Panc1 (cell line): Measurements from ENCODE around the gene TMEFF1. TPM values are rescaled to one million over a fixed set of nuclear protein-coding genes. Genes with fewer than 3 reads are reported as not detected.

Experiments
- ATAC-seq: fragments of 200-7000 bp; cut with Tn5 transposase; 2 replicates; pipeline ENCODE4 v1.9.1; 2020; ENCODE audit warnings: mild to moderate bottlenecking, moderate library complexity
- BruUV-seq: library from RNA; stranded (reverse); fragments of 400-500 nt; replicated peaks from 2 replicates; lab custom pipeline; 2021; lab: Mats Ljungman, UMichigan
- CTCF ChIA-PET: fragments of 300-600 bp; sonication (Branson Sonifier 250); formaldehyde crosslinking; loops from one replicate; lab custom pipeline; 2022; ENCODE audit warnings: antibody characterized with exemption; lab: Charles Lee
- POLR2A ChIA-PET: fragments of 300-600 bp; sonication (Branson Sonifier 250); formaldehyde crosslinking; loops from one replicate; lab custom pipeline; 2022; ENCODE audit warnings: antibody characterized with exemption; lab: Charles Lee
- DNase-seq: peaks from one replicate; pipeline ENCODE4 v3.0.0-alpha.2; 2010; ENCODE audit warnings: low read depth, low spot score
- H3K27ac ChIP-seq: 2 replicates; pipeline ENCODE4 v1.5.1; 2011; ENCODE audit warnings: mild to moderate bottlenecking, low read length, inconsistent platforms
- H3K27me3 ChIP-seq: fragments of 200-500 bp; sonication (Bioruptor generic); 2 replicates; pipeline ENCODE4 v1.6.0; 2014; ENCODE audit warnings: low read length, inconsistent platforms; ENCODE audit not compliant: control insufficient read depth, insufficient read depth
- H3K36me3 ChIP-seq: fragments of 200-500 bp; sonication (Bioruptor generic); 2 replicates; pipeline ENCODE4 v1.5.1; 2014; ENCODE audit warnings: inconsistent platforms, mild to moderate bottlenecking, low read length, moderate library complexity; ENCODE audit not compliant: control insufficient read depth, insufficient read depth
- H3K4me1 ChIP-seq: 2 replicates; pipeline ENCODE4 v1.5.1; 2011; ENCODE audit warnings: inconsistent platforms, mild to moderate bottlenecking, low read length, moderate library complexity; ENCODE audit not compliant: control insufficient read depth, insufficient read depth
- H3K4me3 ChIP-seq, 2 experiments: 2 replicates each; pipeline ENCODE4 v1.5.1; 2011 to 2012; ENCODE audit warnings: low read depth in 2 of 2, low read length in 2 of 2, mild to moderate bottlenecking in 2 of 2, inconsistent platforms in 1 of 2, moderate library complexity in 1 of 2
- H3K9me3 ChIP-seq: fragments of 200-500 bp; sonication (Bioruptor generic); 2 replicates; pipeline ENCODE4 v1.5.1; 2014; ENCODE audit warnings: low read depth, mild to moderate bottlenecking, inconsistent platforms, low read length, moderate library complexity; ENCODE audit not compliant: control insufficient read depth, insufficient read depth
- POLR2AphosphoS5 ChIP-seq: IDR thresholded peaks from 2 replicates; pipeline ENCODE4 v1.6.1; 2012; ENCODE audit warnings: mild to moderate bottlenecking, low read depth, low read length, moderate library complexity
- REST ChIP-seq, 2 experiments: IDR thresholded peaks; 2 replicates each; pipeline ENCODE4 v1.6.1; 2011 to 2012; ENCODE audit warnings: low read depth in 2 of 2, control low read depth in 1 of 2, low read length in 1 of 2, mild to moderate bottlenecking in 1 of 2, moderate library complexity in 1 of 2; ENCODE audit not compliant: insufficient read depth in 1 of 2
- SIN3A ChIP-seq: IDR thresholded peaks from 2 replicates; pipeline ENCODE4 v1.6.1; 2012; ENCODE audit warnings: low read depth, mild to moderate bottlenecking, low read length, moderate library complexity, borderline replicate concordance; ENCODE audit not compliant: insufficient read depth
- TCF7L2 ChIP-seq: IDR thresholded peaks from 2 replicates; pipeline ENCODE4 v1.6.1; 2011; ENCODE audit warnings: mild to moderate bottlenecking, low read depth, low read length, inconsistent platforms
- in situ Hi-C: cut with HindIII; loops from 2 replicates; pipeline ENCODE4 v1.10.0; 2016; ENCODE audit warnings: low sequenced_read_pairs, low pct_unique_long_range_greater_than_20kb
- intact Hi-C: fragments of 100-400 bp; cut with micrococcal nuclease; formaldehyde crosslinking; loops from one replicate; pipeline ENCODE4 v1.10.0; 2022; ENCODE audit not compliant: unreplicated experiment
- total RNA-seq: library from RNA; stranded (reverse); gene quantifications from one replicate; pipeline ENCODE4 v1.2.1, GENCODE V29; 2021; ENCODE audit not compliant: unreplicated experiment
- TF ChIP-seq, protein P1 (sequence below): fragments of 450-650 bp; IDR thresholded peaks from 2 replicates; pipeline ENCODE4 v1.5.1; 2017; ENCODE audit warnings: mild to moderate bottlenecking

Gene TMEFF1
- total RNA-seq, 1 experiment from 2014 or later: 2.2 TPM

DNA sequence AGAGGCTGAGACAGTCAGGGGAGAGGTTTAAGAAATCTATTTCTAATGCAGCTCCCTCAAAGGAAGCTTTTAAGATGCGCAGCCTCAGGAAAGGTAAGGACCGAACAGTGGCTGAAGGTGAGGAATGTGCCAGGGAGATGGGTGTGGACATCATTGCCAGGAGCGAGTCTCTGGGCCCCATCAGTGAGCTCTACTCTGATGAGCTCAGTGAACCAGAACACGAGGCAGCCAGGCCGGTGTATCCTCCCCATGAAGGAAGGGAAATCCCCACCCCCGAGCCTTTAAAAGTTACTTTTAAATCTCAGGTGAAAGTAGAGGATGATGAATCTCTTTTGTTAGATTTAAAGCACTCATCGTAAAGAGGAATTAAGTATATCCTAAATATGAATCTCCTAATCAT is 113.1 kb downstream of the TMEFF1 start:
- Histone ChIP-seq H3K27me3 (no peaks in the 10 kb centered on the region), H3K4me3 (no peak overlapping the region), H3K27ac (no peak overlapping the region), H3K9me3 (no peaks in the 10 kb centered on the region), H3K4me1 (no peaks in the 10 kb centered on the region), H3K36me3 (no peaks in the 10 kb centered on the region)
- in situ Hi-C loops: no loop called here
- no peak for DNase-seq
- intact Hi-C loops: no loop called here
- ATAC-seq: no peak
- ChIA-PET POLR2A (no interaction called here), CTCF (no interaction called here)
- TF ChIP-seq, protein P1, sequence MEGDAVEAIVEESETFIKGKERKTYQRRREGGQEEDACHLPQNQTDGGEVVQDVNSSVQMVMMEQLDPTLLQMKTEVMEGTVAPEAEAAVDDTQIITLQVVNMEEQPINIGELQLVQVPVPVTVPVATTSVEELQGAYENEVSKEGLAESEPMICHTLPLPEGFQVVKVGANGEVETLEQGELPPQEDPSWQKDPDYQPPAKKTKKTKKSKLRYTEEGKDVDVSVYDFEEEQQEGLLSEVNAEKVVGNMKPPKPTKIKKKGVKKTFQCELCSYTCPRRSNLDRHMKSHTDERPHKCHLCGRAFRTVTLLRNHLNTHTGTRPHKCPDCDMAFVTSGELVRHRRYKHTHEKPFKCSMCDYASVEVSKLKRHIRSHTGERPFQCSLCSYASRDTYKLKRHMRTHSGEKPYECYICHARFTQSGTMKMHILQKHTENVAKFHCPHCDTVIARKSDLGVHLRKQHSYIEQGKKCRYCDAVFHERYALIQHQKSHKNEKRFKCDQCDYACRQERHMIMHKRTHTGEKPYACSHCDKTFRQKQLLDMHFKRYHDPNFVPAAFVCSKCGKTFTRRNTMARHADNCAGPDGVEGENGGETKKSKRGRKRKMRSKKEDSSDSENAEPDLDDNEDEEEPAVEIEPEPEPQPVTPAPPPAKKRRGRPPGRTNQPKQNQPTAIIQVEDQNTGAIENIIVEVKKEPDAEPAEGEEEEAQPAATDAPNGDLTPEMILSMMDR: no peak
- TF ChIP-seq TCF7L2 (no peak), REST (IDR thresholded peaks at IDR 0.05; ENCODE audit: insufficient read depth in 1 of 2, low read depth in 2 of 2, low read length in 1 of 2) (no peak), POLR2AphosphoS5 (no peak), SIN3A (no peak)
- no TSS peak for BruUV-seq

DNA sequence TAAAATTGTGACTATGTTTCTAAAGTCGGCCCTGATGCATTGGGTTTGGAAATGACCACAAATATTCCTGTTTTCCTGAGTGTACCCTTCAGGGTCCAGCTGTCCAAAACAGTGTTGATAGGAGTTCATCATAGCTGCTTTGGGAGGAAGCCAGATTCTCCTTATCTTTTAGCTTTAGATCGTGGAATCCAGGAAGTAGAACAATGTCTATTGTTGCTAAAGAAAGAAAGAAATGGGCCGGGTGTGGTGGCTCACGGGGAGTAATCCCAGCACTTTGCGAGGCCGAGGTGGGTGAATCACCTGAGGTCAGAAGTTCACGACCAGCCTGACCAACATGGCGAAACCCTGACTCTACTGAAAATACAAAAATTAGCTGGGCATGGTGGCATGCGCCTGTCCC is 114.4 kb downstream of the TMEFF1 start:
- no peak overlapping the region for H3K4me3 ChIP-seq
- H3K27ac ChIP-seq: no peak overlapping the region
- intact Hi-C loops: no loop called here
- DNase-seq: no peak
- no peaks in the 10 kb centered on the region for H3K27me3 ChIP-seq
- CTCF ChIA-PET: no interaction called here
- no peaks in the 10 kb centered on the region for H3K9me3 ChIP-seq
- no TSS peak for BruUV-seq
- no peaks in the 10 kb centered on the region for H3K4me1 ChIP-seq
- no peak for ATAC-seq
- H3K36me3 ChIP-seq: no peaks in the 10 kb centered on the region
- POLR2A ChIA-PET: no interaction called here
- TF ChIP-seq SIN3A: no peak
- no peak for TF ChIP-seq REST (IDR thresholded peaks at IDR 0.05; ENCODE audit: insufficient read depth in 1 of 2, low read depth in 2 of 2, low read length in 1 of 2)
- no peak for TF ChIP-seq POLR2AphosphoS5
- no peak for TF ChIP-seq TCF7L2
- TF ChIP-seq, protein P1: no peak
- in situ Hi-C loops: no loop called here
